ENCODE measurements around the gene TMEM100. TPM values are rescaled to one million over a fixed set of nuclear protein-coding genes. Genes with fewer than 3 reads are reported as not detected.

Gene TMEM100
- total RNA-seq, 2 experiments from 2014 or later, result not detected

DNA sequence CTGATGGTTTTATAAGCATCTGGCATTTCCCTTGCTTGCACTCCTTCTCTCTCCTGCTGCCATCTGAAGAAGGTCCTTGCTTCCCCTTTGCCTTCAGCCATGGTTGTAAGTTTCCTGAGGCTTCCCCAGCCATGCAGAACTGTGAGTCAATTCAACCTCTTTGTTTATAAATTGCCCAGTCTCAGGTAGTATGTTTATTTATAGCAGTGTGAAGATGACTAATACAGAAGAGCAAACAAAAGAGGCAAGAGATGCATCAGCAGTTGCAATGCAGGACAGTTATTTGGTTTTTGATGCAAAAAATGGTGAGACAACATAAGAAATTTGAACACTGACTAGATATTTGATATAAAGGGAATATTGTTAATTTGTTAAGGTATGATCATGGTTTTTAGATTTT is 16.8 kb downstream of the TMEM100 start:
- no peak for DNase-seq
- CTCF ChIA-PET, result no interaction called here
- Mint-ChIP-seq H3K4me3 (no peak overlapping the region), H3K36me3 (ENCODE audit: low read depth) (no peaks in the 10 kb centered on the region), H3K4me1 (no peaks in the 10 kb centered on the region), H3K27ac (no peak overlapping the region), H3K9me3 (no peaks in the 10 kb centered on the region), H3K27me3 (peaks cover 24% of the 10 kb centered on the region)
- POLR2A ChIA-PET, result no interaction called here

DNA sequence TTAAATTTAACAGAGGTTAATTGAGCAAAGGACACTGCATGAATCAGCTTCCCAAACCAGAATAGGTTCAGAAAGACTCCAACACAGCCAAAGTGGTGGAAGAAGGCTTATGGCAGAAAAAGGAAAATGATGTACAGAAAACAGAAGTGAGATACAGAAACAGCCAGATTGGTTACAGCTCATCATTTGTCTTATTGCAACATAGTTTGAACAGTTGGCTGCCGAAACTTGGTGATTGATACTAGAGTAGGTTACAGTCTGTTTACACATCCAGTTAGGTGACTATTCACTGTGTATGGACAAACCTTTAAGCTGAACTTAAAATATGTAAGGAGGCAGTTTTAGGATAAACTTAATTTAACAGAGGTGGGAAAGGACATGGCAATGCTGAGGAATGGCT is 18.3 kb downstream of the TMEM100 start:
- CTCF ChIA-PET, result interaction anchor here (1.0 to 1.2 kb wide), 2 partner anchors 13 to 178 kb away, joined by 3 to 4 read pairs; no protein-coding TSS in a partner anchor
- H3K9me3 Mint-ChIP-seq, result no peaks in the 10 kb centered on the region
- no peaks in the 10 kb centered on the region for H3K36me3 Mint-ChIP-seq (ENCODE audit: low read depth)
- no peaks in the 10 kb centered on the region for H3K4me1 Mint-ChIP-seq
- H3K27ac Mint-ChIP-seq, result no peak overlapping the region
- H3K4me3 Mint-ChIP-seq, result no peak overlapping the region
- no peak for DNase-seq
- POLR2A ChIA-PET, result no interaction called here
- H3K27me3 Mint-ChIP-seq, result peaks cover 25% of the 10 kb centered on the region

GRCh38 chr17:55702150-55702549 is 20.5 kb downstream of the TMEM100 start:
- Mint-ChIP-seq H3K27me3 (peaks cover 22% of the 10 kb centered on the region), H3K4me1 (no peaks in the 10 kb centered on the region), H3K4me3 (no peak overlapping the region), H3K9me3 (no peaks in the 10 kb centered on the region), H3K27ac (no peak overlapping the region), H3K36me3 (ENCODE audit: low read depth) (no peaks in the 10 kb centered on the region)
- POLR2A ChIA-PET, result no interaction called here
- DNase-seq, result no peak
- CTCF ChIA-PET, result no interaction called here

GRCh38 chr17:55699181-55699860 is 23.3 kb downstream of the TMEM100 start:
- H3K4me3 Mint-ChIP-seq, result no peak overlapping the region

GRCh38 chr17:55694286-55694910 is 28.3 kb downstream of the TMEM100 start:
- Mint-ChIP-seq H3K4me1 (no peaks in the 10 kb centered on the region), H3K36me3 (ENCODE audit: low read depth) (no peaks in the 10 kb centered on the region), H3K4me3 (no peak overlapping the region), H3K9me3 (no peaks in the 10 kb centered on the region), H3K27ac (no peak overlapping the region), H3K27me3 (peaks cover 18% of the 10 kb centered on the region)
- ChIA-PET POLR2A (no interaction called here), CTCF (no interaction called here)
- no peak for DNase-seq

More at GRCh38 chr17:55699181-55699860, 23.3 kb downstream of the TMEM100 start:
- H3K36me3 Mint-ChIP-seq (ENCODE audit: low read depth), result no peaks in the 10 kb centered on the region
- POLR2A ChIA-PET, result no interaction called here
- CTCF ChIA-PET, result no interaction called here
- H3K4me1 Mint-ChIP-seq, result no peaks in the 10 kb centered on the region
- H3K27me3 Mint-ChIP-seq, result peaks cover 16% of the 10 kb centered on the region
- H3K27ac Mint-ChIP-seq, result no peak overlapping the region
- no peak for DNase-seq
- no peaks in the 10 kb centered on the region for H3K9me3 Mint-ChIP-seq

DNA sequence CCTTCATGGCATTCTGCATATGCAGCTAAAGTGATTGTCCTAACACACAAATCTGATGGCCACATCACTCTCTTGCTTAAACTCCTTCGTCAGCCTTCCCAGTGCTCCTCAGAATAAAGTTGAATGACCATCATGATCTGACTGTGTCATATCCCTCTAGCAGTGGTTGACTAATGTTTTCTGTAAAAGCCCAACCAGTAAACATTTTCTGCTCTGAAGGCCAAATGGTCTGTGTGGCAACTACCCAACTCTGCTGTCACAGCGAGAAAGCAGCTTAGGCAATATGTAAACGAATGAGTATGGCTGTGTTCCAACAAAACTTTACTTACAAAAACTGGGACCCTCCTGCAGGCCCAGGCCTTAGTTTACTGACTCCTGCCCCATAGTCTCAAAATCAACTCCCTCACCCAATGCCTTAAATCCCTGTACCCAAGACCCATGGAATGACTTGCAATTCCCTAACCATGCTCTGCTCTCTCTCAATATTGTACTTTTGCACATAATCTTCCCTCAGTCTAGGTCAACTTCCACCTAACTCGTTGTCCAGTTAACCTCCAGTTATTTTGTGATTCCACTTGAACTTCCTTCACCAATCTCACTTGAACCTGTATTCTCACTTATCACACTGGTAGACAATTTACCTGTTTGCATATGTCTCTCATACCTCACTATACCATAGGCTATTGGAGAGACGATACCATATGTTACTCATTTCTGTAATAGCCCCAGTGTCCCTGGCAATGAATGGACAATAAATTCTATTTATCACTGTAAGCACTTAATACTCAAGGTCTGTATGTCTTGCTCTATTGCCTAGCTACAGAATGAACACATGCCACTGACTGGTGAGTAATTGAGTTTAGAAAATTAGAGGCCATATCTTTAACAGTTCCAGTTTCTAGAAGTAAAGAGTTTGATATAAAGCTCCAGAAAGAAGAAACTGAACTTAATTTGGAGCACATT is 29.1 kb downstream of the TMEM100 start:
- Mint-ChIP-seq H3K4me3 (no peak overlapping the region), H3K27me3 (peaks cover 20% of the 10 kb centered on the region)

DNA sequence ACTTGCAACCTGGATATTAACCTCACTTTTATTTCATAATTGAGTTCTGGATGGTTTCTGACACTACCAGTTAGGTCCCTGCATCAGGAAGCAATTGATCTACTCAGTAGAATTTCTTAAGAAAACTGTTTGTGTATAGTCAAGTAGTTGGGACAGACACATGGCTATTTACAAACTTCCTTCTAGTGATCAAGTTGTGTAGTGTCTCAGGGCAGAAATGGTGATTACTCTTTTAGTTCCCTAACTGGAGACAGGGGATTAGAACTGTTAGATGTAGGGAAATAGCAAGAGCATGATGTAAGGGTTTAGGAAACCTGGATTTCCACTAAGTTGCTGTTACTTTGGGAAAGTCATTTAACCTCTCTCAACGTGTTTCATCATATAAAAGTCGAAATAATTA is 30.4 kb downstream of the TMEM100 start:
- H3K36me3 Mint-ChIP-seq (ENCODE audit: low read depth), result no peaks in the 10 kb centered on the region
- H3K27ac Mint-ChIP-seq, result no peak overlapping the region
- CTCF ChIA-PET, result interaction anchor here (2.7 kb wide), 1 partner anchor 26 kb away, joined by 9 read pairs; no protein-coding TSS in a partner anchor
- DNase-seq, result no peak
- no peaks in the 10 kb centered on the region for H3K9me3 Mint-ChIP-seq
- POLR2A ChIA-PET, result no interaction called here
- H3K27me3 Mint-ChIP-seq, result peaks cover 16% of the 10 kb centered on the region
- H3K4me1 Mint-ChIP-seq, result no peaks in the 10 kb centered on the region
- no peak overlapping the region for H3K4me3 Mint-ChIP-seq

More for the DNA sequence above, 29.1 kb downstream of the TMEM100 start:
- Mint-ChIP-seq H3K36me3 (ENCODE audit: low read depth) (no peaks in the 10 kb centered on the region), H3K27ac (no peak overlapping the region), H3K4me1 (no peaks in the 10 kb centered on the region), H3K9me3 (no peaks in the 10 kb centered on the region)
- POLR2A ChIA-PET, result no interaction called here
- no peak for DNase-seq
- CTCF ChIA-PET, result no interaction called here

- no peaks in the 10 kb centered on the region for H3K36me3 Mint-ChIP-seq (ENCODE audit: low read depth)
- no peak overlapping the region for H3K27ac Mint-ChIP-seq
- H3K4me3 Mint-ChIP-seq, result no peak overlapping the region
- H3K4me1 Mint-ChIP-seq, result no peaks in the 10 kb centered on the region
- POLR2A ChIA-PET, result no interaction called here
- no peak for DNase-seq
- CTCF ChIA-PET, result interaction anchor here (2.7 kb wide), 1 partner anchor 26 kb away, joined by 9 read pairs; no protein-coding TSS in a partner anchor
- H3K27me3 Mint-ChIP-seq, result peaks cover 16% of the 10 kb centered on the region
- H3K9me3 Mint-ChIP-seq, result no peaks in the 10 kb centered on the region
Measured at GRCh38 chr17:55691666-55692065, 31.0 kb downstream of the TMEM100 start.

GRCh38 chr17:55690105-55690508 is 32.6 kb downstream of the TMEM100 start:
- ChIA-PET CTCF (interaction anchor here (2.7 kb wide), 1 partner anchor 28 kb away, joined by 9 read pairs; no protein-coding TSS in a partner anchor), POLR2A (no interaction called here)
- peaks cover 2% of the 10 kb centered on the region for H3K9me3 Mint-ChIP-seq

DNA sequence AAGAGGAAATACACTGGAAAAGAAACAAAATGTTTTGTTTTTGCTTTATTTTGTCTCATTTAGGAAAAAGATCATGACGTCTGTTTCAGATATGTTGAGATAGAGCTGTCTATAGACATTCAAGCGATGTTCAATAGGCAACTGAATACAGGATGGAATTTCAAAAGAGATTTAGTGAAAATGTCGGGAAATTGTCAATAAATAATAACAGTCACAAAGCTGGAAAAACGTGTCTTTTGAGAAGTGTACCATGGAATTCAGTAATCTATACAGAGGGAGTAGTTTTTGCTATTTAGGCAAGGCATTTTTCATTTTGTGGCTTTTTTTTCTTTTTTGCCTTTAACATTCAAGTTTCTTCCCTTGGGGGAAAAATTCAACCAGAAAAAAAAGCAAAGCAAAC is 33.0 kb downstream of the TMEM100 start:
- H3K36me3 Mint-ChIP-seq (ENCODE audit: low read depth), result no peaks in the 10 kb centered on the region
- DNase-seq, result no peak
- no peak overlapping the region for H3K27ac Mint-ChIP-seq
- POLR2A ChIA-PET, result no interaction called here
- peaks cover 2% of the 10 kb centered on the region for H3K9me3 Mint-ChIP-seq
- no peaks in the 10 kb centered on the region for H3K4me1 Mint-ChIP-seq
- CTCF ChIA-PET, result interaction anchor here (2.7 kb wide), 1 partner anchor 28 kb away, joined by 9 read pairs; no protein-coding TSS in a partner anchor
- no peak overlapping the region for H3K4me3 Mint-ChIP-seq
- H3K27me3 Mint-ChIP-seq, result peaks cover 26% of the 10 kb centered on the region

More at GRCh38 chr17:55690105-55690508, 32.6 kb downstream of the TMEM100 start:
- H3K4me1 Mint-ChIP-seq, result no peaks in the 10 kb centered on the region
- peaks cover 21% of the 10 kb centered on the region for H3K27me3 Mint-ChIP-seq
- no peak overlapping the region for H3K4me3 Mint-ChIP-seq
- DNase-seq, result no peak
- H3K36me3 Mint-ChIP-seq (ENCODE audit: low read depth), result no peaks in the 10 kb centered on the region
- H3K27ac Mint-ChIP-seq, result no peak overlapping the region

- Mint-ChIP-seq H3K9me3 (peaks cover 2% of the 10 kb centered on the region), H3K27me3 (peaks cover 31% of the 10 kb centered on the region), H3K4me1 (no peaks in the 10 kb centered on the region), H3K27ac (no peak overlapping the region), H3K36me3 (ENCODE audit: low read depth) (no peaks in the 10 kb centered on the region), H3K4me3 (no peak overlapping the region)
- ChIA-PET POLR2A (no interaction called here), CTCF (no interaction called here)
- DNase-seq, result no peak
Measured at GRCh38 chr17:55688057-55688456, 34.6 kb downstream of the TMEM100 start.

DNA sequence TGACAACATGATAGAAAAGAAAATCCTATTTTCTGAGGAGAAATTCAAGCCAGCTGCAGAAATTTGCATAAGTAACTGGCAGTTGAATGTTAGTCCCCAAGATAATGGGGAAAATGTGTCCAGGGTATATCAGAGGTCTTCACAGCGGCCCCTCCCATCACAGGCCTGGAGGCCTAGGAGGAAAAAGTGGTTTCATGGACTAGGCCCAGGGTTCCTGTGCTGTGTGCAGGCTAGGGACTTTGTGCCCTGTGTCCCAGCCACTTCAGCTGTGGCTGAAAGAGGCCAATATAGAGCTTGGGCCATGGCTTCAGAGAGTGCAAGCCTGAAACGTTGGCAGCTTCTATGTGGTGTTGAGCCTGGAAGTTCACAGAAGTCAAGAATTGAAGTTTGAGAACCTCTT is 35.6 kb downstream of the TMEM100 start:
- ChIA-PET CTCF (interaction anchor here (1.3 kb wide), 1 partner anchor 31 kb away, joined by 3 read pairs; no protein-coding TSS in a partner anchor), POLR2A (no interaction called here)
- peaks cover 2% of the 10 kb centered on the region for H3K9me3 Mint-ChIP-seq
- H3K4me1 Mint-ChIP-seq, result no peaks in the 10 kb centered on the region
- H3K27ac Mint-ChIP-seq, result no peak overlapping the region
- DNase-seq, result no peak
- H3K36me3 Mint-ChIP-seq (ENCODE audit: low read depth), result no peaks in the 10 kb centered on the region
- no peak overlapping the region for H3K4me3 Mint-ChIP-seq
- peaks cover 36% of the 10 kb centered on the region for H3K27me3 Mint-ChIP-seq

Measured in activated CD4-positive, alpha-beta memory T cell treated with anti-CD3 and anti-CD28 coated beads, Interleukin-2, amount 10 ng/mL, durations not matched to agents 7 days and 5 days (primary cell).